Ammon's horn (tissue), 1 donor: ENCODE measurements around the gene TCN2.
"Not testable (repeated sequence)": the region's sequence is repeated elsewhere in the genome, so short reads cannot be mapped to it uniquely, and the experiment has no call there.

ENCODE experiments used
- DNase-seq: peaks from one replicate; pipeline ENCODE4 v3.0.0-alpha.2; 2016; ENCODE audit warnings: low spot score

The TCN2 gene

DNA sequence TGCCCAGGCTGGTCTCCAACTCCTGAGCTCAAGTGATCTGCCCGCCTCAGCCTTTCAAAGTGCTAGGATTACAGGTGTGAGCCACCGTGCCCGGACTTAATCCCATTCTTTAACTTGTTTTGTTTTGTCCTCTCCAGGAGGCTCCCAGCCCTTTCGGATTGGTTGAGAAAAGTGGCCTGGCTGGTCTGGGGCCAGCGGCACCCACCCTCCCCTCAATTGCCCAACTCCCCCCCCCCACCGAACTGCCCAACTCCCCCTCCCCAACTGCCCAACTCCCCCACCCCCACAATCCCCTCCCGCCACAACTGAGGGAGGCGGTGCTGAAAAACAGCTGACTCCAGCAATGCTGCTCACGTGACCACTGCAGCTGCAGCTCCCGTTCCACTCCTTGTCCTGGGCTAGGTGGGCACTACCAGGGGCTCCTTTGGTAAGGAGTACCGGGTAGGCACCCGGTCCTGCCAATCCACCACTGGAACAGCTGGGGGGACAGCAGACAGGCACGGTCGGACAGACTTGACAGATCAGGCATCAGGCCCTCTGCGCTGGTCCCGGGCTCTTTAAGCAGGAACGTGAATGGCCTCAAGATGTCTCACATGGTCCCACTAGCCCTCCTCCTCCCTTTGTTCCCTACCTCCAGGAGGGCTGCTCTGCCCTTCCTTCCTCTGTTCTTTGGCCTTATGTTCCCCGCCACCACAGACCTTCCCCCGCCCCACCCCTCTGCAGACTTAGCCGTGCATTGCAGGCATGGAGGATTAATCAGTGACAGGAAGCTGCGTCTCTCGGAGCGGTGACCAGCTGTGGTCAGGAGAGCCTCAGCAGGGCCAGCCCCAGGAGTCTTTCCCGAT lies at the start of gene TCN2:
Gene TCN2, plus strand, starts transcription at position 720 of the 845 bp plus-strand sequence. CDS start 158 bp downstream, outside the sequence.
- DNase-seq = peak; percentile 88

DNA sequence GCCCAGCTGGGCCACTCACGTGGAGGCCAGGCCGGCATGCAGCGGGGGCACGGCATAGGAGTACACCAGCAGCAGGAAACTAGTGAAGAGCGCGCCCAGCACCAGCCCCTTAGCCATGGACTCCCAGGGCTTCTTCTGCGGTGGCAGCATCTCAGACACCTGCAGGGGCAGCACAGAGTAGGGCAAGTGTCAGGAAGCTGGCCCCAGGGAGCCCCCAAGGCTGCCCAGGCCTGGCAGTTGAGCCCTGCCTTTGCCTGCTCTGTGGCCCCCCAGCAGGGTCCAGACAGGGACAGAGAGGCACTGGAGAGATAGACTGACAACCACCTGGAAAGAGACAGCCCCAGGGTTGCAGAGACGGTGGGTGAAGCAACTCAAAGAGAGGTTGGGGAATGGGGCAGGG lies 49.7 kb upstream of the TCN2 start:
- no peak for DNase-seq

DNA sequence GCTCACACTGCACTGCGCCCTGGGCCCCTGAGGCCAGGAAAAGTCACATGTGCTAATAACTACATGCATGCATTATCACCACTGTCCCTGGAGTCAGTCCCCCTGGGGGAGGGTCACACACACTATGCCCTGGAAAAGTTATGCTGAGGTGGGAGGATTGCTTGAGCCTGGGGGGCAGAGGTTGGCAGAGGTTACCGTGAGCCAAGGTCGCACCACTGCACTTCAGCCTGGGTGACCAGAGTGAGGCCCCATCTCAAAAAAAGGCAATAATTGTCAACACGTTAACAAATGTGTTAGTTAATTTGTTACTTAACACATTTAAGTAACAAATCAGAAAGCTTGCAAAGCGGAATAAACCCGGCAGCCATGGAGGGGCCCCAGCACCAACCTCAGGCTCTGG lies 47.1 kb upstream of the TCN2 start:
- no peak for DNase-seq

DNA sequence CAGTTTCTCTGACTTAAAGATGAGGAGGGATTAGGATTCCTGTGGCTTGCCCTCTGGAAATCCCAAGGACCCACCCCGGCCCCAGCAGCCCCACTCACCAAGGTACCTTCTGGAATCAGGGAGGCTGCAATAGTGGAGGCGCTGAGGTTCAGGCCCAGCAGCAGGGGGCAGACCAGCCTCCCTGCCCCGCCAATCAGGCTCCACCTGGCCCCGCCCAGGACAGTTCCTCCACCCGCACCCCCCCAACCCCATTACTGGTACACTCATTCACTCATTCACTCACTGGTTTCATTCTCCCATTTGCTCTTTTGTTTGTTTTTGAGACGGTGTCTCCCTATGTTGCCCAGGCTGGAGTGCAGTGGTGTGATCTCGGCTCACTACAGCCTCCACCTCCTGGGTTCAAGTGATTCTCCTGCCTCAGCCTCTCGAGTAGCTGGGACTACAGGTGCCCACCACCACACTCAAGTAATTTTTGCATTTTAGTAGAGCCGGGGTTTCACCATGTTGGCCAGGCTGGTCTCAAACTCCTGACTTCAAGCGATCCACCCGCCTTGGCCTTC lies 46.3 kb upstream of the TCN2 start:
- DNase-seq = not testable (repeated sequence)

DNA sequence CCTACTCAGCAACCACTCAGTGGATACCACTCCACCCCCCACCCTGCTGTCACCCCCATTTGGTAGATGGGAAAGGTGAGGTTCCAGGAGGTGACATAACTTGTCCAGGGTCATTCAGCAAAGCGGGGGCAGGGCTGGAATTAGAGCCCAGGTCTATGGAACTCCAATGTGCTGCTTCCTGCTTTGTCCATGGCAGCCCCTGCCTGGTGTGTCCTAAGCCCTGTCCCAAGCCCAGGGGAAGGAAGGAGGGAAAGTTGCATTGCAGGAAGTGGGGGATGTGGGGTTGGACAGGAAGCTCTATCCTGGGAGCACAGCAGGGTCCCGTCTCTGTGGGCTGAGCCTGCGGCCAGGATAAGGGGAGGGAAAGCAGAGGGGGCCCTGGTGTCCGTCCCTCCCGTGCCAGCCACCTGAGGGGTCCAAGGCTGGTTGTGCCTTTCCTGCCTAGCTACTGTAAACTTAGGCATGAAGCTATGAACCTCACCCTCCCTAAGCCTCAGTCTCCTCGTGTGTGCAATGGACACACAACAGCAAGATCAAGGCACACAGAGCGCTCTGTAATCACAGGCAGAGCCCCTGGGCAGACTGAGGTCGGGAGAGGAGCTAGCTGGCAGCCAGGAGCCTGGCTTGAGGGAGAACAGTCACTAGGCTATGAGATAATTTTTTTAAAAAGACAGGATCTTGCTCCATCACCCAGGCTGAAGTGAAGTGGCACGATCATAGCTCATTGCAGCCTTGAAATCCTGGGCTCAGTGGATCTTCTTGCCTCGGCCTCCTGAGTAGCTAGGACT lies 45.4 kb upstream of the TCN2 start:
- DNase-seq = no peak

DNA sequence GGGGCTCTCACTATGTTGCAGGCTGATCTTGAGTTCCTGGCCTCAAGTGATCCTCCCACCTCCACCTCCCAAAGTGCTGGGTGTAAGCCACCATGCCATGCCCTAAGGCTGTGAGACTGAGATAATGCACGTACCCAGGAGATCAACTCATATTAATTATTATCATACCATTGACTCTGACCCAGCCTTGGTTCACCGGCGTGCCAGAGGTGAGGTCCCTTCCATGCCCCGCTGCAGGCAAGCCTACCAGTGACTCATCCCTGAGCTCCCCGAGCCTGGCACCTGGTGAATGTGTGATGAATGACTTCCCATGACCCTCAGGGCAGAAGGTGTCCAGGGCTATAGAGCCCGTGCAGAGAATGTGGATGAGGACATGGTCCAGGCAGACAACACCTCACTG lies 44.6 kb upstream of the TCN2 start:
- no peak for DNase-seq

DNA sequence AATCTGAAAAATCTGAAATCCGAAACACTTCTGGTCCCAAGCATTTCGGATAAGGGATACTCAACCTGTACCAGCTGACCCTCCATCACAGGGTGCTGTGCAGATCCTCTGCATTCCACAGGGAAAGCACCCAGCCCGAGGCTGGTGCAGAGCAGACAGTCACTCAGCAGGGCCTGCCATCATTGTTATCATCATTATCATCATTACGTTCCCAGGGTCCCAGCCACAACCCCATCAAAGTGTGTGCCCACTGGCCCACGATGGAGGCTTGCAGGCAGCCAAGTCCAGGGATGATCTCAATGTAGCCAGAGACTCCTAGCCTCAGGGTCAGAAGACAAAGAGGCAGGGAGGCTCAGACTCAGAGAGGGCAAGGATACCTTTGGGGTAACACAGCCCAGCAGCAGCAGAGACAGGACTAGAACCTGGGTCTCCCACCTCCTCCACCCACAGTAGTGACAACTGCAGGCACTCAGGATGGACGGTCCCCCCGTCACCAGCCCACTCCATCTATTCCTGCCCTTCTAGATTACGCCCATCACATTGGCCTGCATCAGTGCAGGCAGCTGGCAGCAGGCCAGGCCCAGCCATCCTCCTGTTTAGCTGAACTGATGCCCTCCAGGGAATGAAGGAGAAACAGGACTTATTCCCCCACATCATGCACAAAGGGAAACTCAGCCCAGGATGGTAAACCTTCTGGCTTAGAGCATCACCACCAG lies 42.8 kb upstream of the TCN2 start:
- peak; percentile 40 for DNase-seq

DNA sequence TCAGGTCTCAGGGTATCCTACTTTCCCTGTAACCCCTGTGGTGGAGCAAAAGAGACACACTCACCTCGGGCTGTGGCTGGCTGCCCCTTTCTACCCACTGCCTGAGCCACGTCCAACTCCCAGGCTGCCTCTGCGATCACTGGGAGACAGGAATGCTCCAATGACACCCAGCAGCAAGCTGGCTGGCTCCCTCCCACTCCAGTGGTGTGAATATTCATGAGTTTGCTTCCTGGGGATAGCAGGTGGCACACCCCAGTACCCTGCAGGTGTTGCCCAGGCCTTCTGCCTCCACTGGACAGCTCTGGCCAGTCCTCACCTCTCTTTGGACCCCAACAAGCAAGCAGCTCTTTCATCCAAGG lies 42.2 kb upstream of the TCN2 start:
- DNase-seq = no peak

DNA sequence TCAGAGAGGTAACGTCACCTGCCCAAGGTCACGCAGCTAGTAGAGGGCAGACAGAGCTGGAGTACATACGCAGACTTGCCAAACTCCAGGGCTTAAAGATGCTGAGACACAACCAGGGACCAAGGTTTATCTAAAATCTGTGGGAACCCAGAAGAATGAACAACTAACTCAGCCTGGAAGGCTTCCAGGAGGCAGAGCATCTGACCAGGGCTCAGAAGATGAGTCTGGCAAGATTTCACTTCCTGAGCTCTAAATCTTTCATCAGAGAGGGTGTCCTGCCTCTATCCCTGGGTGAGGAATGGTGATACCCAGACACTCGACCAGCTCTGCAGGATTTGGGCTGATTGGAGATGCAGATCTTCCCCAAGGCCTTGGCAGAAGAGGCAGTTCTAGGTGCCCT lies 41.6 kb upstream of the TCN2 start:
- no peak for DNase-seq

DNA sequence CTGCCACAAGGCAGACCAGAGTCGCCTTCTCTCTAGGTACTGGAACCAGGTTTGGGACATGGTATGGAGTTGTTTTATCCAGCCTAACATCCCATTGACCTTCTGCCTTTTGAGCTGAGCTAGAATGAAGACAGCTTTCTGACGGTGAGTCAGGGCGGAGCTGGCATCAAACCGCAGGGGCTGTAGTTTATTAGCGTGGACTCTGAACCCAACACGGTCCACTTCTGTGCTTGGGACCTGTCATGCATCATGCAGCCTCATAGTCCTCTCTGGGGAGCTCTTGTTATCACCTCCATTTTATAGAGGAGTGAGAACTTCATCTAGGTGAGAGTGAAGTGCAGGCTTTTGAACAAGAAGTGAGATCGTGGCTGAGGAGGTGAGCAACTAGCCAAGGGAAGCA lies 40.8 kb upstream of the TCN2 start:
- DNase-seq = no peak

DNA sequence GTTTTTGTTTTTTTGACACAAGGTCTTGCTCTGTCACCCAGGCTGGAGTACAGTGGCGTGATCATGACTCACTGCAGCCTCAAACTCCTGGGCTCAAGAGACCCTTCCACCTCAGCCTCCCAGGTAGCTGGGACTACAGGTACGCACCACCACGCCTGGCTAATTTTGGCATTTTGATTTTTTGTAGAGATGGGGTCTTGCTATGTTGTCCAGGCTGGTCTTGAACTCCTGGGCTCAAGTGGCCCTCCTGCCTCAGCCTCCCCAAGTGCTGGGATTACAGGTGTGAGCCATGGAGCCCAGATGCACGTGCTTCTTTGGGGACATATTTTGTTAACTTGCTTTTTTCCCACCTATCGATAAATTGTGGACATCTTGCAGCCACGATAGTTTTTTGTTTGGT lies 39.7 kb upstream of the TCN2 start:
- DNase-seq = not testable (repeated sequence)

DNA sequence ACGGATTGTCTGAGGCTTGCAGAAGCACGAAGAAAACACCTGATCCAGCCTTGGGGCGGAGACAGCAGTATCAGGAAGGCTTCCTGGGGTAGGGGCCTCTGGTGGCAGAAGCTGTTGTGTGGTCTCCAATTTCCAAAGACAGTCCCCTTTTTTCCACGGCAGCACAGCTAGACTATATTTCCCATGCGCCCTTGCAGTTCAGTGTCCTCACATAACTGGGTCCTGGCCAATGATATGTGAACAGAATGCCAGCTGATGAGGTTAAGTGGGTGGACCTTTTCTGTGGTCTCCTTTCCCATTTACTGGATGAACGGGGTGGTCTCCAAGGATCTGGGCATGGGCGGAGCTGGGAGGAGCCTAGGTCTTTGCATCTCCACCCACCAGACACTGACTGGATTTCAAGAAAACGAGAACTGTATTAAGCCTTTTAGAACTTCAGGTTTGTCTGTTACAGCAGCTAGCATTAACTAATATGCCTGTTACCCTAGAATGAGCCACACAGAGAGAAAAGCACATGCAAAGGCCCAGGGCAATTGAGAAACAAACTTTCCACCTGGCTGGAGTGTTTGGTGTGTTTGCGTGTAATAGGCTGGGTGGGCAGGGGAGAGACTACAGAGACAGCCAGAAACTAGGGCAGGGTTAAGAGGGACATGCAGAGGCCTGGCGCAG lies 38.7 kb upstream of the TCN2 start:
- DNase-seq = no peak

DNA sequence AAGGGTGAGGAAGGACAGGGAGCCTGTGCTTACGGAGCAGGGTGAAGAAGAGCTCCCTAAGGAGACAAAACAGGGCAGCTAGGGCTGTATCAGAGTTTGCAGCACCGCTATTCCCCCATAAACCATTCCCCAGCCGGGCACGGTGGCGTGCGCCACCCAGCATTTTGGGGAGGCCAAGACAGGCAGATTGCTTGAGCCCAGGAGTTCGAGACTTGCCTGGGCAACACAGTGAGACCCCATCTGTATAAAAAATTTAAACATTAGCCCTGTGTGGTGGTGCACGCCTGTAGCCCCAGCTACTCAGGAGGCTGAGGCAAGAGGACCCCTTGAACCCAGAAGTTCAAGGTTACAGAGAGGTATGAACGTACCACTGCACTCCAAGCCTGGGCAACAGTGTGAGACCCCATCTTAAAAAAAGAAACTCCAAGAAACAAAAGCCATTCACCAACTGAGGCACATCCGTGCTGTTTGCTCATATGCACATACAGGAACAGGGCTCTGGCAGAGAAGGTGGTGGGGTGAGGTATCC lies 37.2 kb upstream of the TCN2 start:
- no peak for DNase-seq

DNA sequence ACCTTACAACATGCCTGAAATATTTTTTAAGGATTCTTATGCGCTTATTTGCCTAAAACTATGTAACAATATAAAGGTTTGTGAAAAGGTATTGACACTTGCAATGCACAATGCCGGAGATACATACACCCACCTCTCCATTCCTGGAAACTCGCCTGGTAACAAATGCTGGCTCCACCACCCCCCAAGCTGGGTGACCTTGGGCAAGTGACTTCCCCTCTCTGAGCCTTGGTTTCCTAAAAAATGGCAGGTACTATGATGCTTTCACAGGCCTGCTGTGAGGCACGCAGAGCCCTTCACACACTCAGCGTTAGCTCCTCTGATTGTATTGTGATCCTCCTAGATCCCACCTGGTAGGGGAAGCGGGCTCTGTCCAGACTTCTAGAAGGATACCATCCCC lies 34.8 kb upstream of the TCN2 start:
- DNase-seq = no peak

DNA sequence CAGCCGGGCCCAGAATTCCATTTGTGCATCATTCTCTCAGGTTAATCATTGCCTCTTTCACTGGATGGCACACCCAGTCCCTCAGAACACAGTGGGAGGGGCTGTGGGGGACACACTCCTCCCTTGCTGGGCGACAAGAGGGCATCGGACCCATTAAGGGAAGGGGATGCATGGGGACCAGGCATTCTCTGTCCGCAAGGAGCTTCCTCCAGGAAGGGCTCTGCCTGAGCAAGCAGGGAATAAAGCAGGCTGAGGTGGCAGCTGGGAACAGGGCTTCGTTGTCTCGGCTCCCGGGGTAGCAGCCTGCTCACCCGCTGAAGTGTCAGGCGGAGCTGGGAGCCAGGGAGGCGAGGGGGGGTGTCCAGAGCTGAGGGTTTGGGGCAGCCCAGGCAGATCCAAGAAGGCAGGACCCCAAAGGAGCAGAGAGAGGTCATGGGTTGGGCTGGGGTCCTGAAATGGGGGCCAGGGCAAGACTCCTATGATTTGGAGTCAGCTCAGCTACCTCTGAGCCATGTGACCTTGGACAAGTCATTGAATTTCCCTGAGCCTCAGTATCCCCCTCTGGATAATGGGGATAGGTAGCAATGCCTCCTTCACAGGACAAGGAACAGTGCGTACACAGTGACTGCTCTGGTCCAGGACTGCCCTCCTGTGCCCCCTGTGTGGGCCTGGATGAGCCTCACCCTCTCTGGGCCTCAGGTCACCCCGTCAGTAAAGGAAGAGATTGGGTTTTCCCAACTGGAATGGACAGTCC lies 34.0 kb upstream of the TCN2 start:
- peak; percentile 83 for DNase-seq

DNA sequence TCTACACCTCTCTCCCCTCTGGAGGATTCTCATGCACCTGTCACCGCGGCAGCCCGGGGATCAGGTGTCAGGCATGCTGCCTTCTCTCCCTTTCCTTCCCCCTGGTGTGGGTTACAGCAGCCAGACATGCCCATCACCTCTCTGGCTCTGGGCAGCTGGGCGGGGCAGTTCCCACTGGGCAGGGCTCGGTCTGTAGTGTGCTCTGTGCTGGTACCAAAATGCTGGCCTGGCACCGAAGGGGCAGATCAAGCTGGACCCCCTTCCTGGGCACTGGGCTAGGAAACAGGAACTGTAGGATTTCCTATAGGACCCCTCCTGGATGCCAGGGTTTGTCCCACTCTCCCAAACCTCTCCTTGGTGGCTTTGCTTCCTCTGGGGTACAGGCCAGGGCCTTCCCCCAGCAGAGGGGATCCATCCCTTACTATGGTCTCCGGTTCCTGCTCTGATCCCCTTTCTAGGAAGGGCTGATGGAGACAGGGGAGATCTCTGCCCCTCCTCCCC lies 33.3 kb upstream of the TCN2 start:
- no peak for DNase-seq

DNA sequence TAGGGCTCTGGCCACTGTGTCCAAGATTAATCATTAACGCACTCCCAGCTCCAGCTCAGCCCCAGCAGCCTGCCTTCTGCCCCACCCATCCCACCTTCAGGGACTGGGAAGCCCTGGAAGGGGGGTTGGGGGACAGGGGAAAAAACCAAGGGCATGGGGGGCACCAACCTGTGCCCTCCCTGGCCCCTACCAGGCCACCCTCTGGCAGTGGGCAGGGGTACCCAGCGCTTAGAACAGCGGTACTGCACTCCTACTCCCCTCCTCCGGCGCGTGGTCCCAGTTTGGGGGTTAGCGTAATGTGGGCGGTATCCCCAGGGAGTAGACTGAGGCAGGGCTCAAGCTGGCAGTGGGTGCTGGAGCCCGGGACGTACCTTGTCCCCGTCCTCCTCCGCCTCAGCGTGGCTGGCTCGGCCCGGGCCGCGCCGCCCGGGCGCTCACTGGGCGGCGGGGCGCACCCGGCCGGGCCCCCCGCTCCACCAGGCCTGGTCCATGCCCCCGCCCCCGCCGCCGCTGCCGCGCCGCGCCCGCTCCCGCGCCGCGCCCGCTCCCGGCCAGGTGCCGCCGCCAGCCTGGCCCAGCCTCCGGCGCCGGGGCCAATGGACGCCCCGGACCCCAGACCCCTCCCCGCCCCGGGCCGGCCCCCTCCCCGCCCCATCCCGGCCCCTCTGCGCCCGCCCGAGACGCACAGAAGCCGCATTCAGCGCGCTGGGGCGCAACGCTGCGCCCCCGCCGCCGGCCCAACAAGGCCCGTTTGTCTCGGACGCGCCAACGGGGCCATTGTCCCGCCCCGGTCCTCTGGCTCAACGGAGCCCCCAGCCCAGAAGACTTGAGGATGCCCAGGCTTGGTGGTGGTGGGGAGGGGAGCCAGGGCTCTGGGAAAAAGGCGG lies 32.6 kb upstream of the TCN2 start, which contains the start of gene GAL3ST1:
Gene GAL3ST1, minus strand, starts transcription at position 571 of the 887 bp plus-strand sequence. CDS start 17,273 bp downstream, outside the sequence.
- peak; percentile 89 for DNase-seq

DNA sequence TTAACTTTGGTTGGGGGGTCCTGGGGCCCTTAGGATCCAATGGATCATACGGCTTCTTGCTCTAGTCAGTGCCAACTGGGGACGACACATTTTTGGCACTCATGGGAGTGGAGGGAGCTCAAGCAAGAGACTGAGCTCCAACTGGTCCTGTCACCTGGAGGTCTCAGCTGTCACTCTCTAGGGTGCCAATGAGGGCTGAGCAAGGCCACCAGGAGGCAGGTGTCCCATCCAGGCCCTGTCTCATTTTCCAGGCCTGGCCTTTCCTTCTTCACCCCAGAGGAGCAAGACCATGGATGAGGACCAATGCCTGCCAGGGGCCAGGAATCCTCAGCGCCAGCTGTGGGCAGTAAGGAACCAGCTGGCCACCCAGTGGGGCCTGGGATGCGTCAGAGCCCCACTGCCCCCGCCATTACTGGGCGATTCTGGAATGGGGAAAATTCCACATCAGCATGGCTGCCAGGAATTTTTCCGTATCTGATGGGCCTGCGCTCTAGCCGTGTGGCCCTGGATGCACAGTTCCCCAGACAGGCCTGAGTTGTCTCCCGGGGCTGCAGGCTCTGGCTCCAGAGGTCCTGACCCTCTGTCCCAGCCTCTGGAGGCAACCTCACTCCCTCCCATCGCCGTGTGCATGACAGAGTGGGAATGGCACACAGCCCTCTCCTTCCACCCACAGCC lies 31.8 kb upstream of the TCN2 start:
- DNase-seq = peak; percentile 56

DNA sequence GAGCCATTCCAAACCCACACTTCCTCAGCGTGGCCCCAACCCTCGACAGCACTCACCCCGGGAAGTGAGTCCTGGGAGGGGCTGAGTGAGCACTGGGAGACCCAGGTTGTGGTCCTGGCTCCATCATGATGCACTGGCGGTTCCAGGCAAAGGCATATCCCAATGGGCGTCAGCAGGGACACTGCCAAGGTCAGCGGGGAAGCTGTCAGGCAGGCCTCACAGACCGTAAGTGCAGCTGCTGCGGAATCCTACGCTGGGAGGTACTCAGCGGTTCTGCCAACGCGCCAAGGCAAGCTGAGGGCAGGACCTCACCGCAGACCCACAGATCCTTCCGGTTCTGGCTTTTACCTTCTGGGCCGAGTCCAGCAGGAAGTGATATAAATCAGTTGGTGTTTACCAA lies 31.1 kb upstream of the TCN2 start:
- DNase-seq = no peak
